ENCODE results near the gene ADD1.

Gene ADD1

GRCh38 chr4:2965262-2965661 is 121.6 kb downstream of the ADD1 start:
- no peak for DNase-seq (ENCODE audit: low spot score)

GRCh38 chr4:2968381-2968780 is 124.7 kb downstream of the ADD1 start:
- no peak for DNase-seq (ENCODE audit: low spot score)

GRCh38 chr4:2971275-2971674 is 127.6 kb downstream of the ADD1 start:
- DNase-seq (ENCODE audit: low spot score): no peak

GRCh38 chr4:2977211-2978088 is 133.8 kb downstream of the ADD1 start:
- DNase-seq (ENCODE audit: low spot score): no peak
